HCT116 (cell line): Measurements from ENCODE around the gene NDUFS5. TPM values are rescaled to one million over a fixed set of nuclear protein-coding genes. Genes with fewer than 3 reads are reported as not detected.

Source experiments
- ATAC-seq: fragments of 200-7000 bp; cut with Tn5 transposase; 2 replicates; pipeline ENCODE4 v1.9.1; 2020; ENCODE audit warnings: mild to moderate bottlenecking, moderate library complexity
- BruUV-seq: library from RNA; stranded (reverse); fragments of 400-500 nt; replicated peaks from 2 replicates; lab custom pipeline; 2021; lab: Mats Ljungman, UMichigan
- CTCF ChIA-PET: fragments of 300-600 bp; sonication (Branson Sonifier 250); formaldehyde crosslinking; loops from one replicate; lab custom pipeline; 2021; ENCODE audit warnings: antibody characterized with exemption; lab: Charles Lee
- POLR2A ChIA-PET: fragments of 300-600, 350-600 bp; sonication (Branson Sonifier 250); formaldehyde crosslinking; loops from one replicate; lab custom pipeline; 2021; ENCODE audit warnings: antibody characterized with exemption; lab: Charles Lee
- RAD21 ChIA-PET, 2 experiments: fragments of 300-600 bp; sonication (Branson Sonifier 250); formaldehyde crosslinking; loops; one replicate each; lab custom pipeline; 2023; ENCODE audit warnings: low total read pairs in 2 of 2; ENCODE audit not compliant: uncharacterized antibody in 2 of 2, unreplicated experiment in 2 of 2, low non-redundant PET in 1 of 2; lab: Charles Lee
- DNase-seq: peaks from one replicate; pipeline ENCODE4 v3.0.0-alpha.2; 2010; ENCODE audit warnings: low read depth, low spot score
- H2AFZ ChIP-seq: fragments of 200-600 bp; shearing (Covaris generic), sonication (generic); 2 replicates; pipeline ENCODE4 v1.6.1; 2017; ENCODE audit warnings: low read depth, mixed run types, mixed read lengths, antibody characterized with exemption, low read length; ENCODE audit not compliant: poor library complexity, severe bottlenecking
- H3K27ac ChIP-seq: 2 replicates; pipeline ENCODE4 v1.5.1; 2012; ENCODE audit warnings: low read depth, low read length
- H3K27me3 ChIP-seq: fragments of 200-600 bp; sonication (generic); 2 replicates; pipeline ENCODE4 v1.6.1; 2016; ENCODE audit warnings: mixed run types, low read length, mixed read lengths; ENCODE audit not compliant: insufficient read depth
- H3K36me3 ChIP-seq, 2 experiments: fragments of 200-500 bp in 1 of 2; fragments of 200-600 bp in 1 of 2; sonication (Bioruptor generic) in 1 of 2; sonication (generic) in 1 of 2; 2 replicates each; pipeline versions ENCODE4 v1.5.1 to v1.6.1; 2014 to 2016; ENCODE audit warnings: low read length in 2 of 2, inconsistent platforms in 1 of 2, mixed read lengths in 1 of 2, mixed run types in 1 of 2; ENCODE audit not compliant: insufficient read depth in 2 of 2, control insufficient read depth in 1 of 2
- H3K4me1 ChIP-seq, 2 experiments: fragments of 200-600 bp in 1 of 2; sonication (generic) in 1 of 2; 2 replicates each; pipeline versions ENCODE4 v1.5.1 to v1.6.1; 2012 to 2017; ENCODE audit warnings: low read length in 2 of 2, inconsistent platforms in 1 of 2, mild to moderate bottlenecking in 1 of 2, mixed read lengths in 1 of 2, mixed run types in 1 of 2, moderate library complexity in 1 of 2; ENCODE audit not compliant: insufficient read depth in 2 of 2, control insufficient read depth in 1 of 2
- H3K4me2 ChIP-seq: fragments of 200-600 bp; sonication (generic); 2 replicates; pipeline ENCODE4 v1.6.1; 2017; ENCODE audit warnings: mixed run types, low read length, mixed read lengths
- H3K4me3 ChIP-seq, 2 experiments: fragments of 200-600 bp in 1 of 2; sonication (generic) in 1 of 2; replicated peaks in 1 of 2; 2 replicates each; pipeline ENCODE4 v1.5.1; 2011 to 2016; ENCODE audit warnings: low read length in 2 of 2, control low read depth in 1 of 2, low read depth in 1 of 2, mild to moderate bottlenecking in 1 of 2, mixed read lengths in 1 of 2, mixed run types in 1 of 2
- H3K79me2 ChIP-seq: fragments of 200-600 bp; sonication (generic); 2 replicates; pipeline ENCODE4 v1.6.1; 2017; ENCODE audit warnings: mild to moderate bottlenecking, mixed run types, low read length, moderate library complexity, mixed read lengths; ENCODE audit not compliant: insufficient read depth
- H3K9ac ChIP-seq: fragments of 200-600 bp; sonication (generic); 2 replicates; pipeline ENCODE4 v1.6.1; 2016; ENCODE audit warnings: low read length, mixed read lengths
- H3K9me2 ChIP-seq: fragments of 200-600 bp; sonication (generic), shearing (Covaris generic); 2 replicates; pipeline ENCODE4 v1.6.1; 2017; ENCODE audit warnings: mixed run types, mild to moderate bottlenecking, moderate library complexity; ENCODE audit not compliant: insufficient read depth
- H3K9me3 ChIP-seq, 2 experiments: fragments of 200-500 bp in 1 of 2; fragments of 200-600 bp in 1 of 2; sonication (Bioruptor generic) in 1 of 2; sonication (generic) in 1 of 2; 2 replicates each; pipeline ENCODE4 v1.6.1; 2014 to 2017; ENCODE audit warnings: low read length in 2 of 2, mixed read lengths in 2 of 2, inconsistent platforms in 1 of 2, low read depth in 1 of 2, mild to moderate bottlenecking in 1 of 2, mixed run types in 1 of 2, moderate library complexity in 1 of 2; ENCODE audit not compliant: control insufficient read depth in 1 of 2, insufficient read depth in 1 of 2
- H4K20me1 ChIP-seq: fragments of 200-600 bp; sonication (generic), shearing (Covaris generic); 2 replicates; pipeline ENCODE4 v1.6.1; 2017; ENCODE audit warnings: mixed run types, mild to moderate bottlenecking, moderate library complexity; ENCODE audit not compliant: insufficient read depth
- ATF3 ChIP-seq: IDR thresholded peaks from 2 replicates; pipeline ENCODE4 v1.6.1; 2012
- CBX3 ChIP-seq: IDR thresholded peaks from 2 replicates; pipeline ENCODE4 v1.6.1; 2012; ENCODE audit warnings: low read depth
- CEBPB ChIP-seq: IDR thresholded peaks from 2 replicates; pipeline ENCODE4 v1.6.1; 2012; ENCODE audit warnings: low read depth
- CTCF ChIP-seq, 3 experiments: fragments of 200-600 bp in 1 of 3; sonication (generic) in 1 of 3; IDR thresholded peaks in 2 of 3; conservative IDR thresholded peaks in 1 of 3; 2 replicates each; pipeline ENCODE4 v1.5.1; 2012 to 2017; ENCODE audit warnings: low read depth in 2 of 3, low read length in 2 of 3, antibody characterized with exemption in 1 of 3, borderline replicate concordance in 1 of 3, control low read depth in 1 of 3, mild to moderate bottlenecking in 1 of 3, mixed read lengths in 1 of 3, mixed run types in 1 of 3, moderate library complexity in 1 of 3; ENCODE audit not compliant: insufficient read depth in 1 of 3
- EGR1 ChIP-seq: IDR thresholded peaks from 2 replicates; pipeline ENCODE4 v1.6.1; 2012; ENCODE audit warnings: low read depth
- ELF1 ChIP-seq: IDR thresholded peaks from 2 replicates; pipeline ENCODE4 v1.6.1; 2012; ENCODE audit warnings: low read depth, borderline replicate concordance
- FOSL1 ChIP-seq: IDR thresholded peaks from 2 replicates; pipeline ENCODE4 v1.6.1; 2012; ENCODE audit warnings: low read depth
- JUND ChIP-seq: IDR thresholded peaks from 2 replicates; pipeline ENCODE4 v1.6.1; 2012
- MAX ChIP-seq: IDR thresholded peaks from 2 replicates; pipeline ENCODE4 v1.6.1; 2012
- POLR2A ChIP-seq: IDR thresholded peaks from 2 replicates; pipeline ENCODE4 v1.7.0; 2011; ENCODE audit warnings: borderline replicate concordance; ENCODE audit not compliant: insufficient read depth, insufficient read length; ENCODE audit errors: extremely low read depth
- POLR2AphosphoS5 ChIP-seq: IDR thresholded peaks from 2 replicates; pipeline ENCODE4 v1.6.1; 2011; ENCODE audit warnings: mild to moderate bottlenecking, low read depth, low read length, moderate library complexity
- RAD21 ChIP-seq: IDR thresholded peaks from 2 replicates; pipeline ENCODE4 v1.6.1; 2012; ENCODE audit warnings: low read depth, mild to moderate bottlenecking
- REST ChIP-seq: IDR thresholded peaks from 2 replicates; pipeline ENCODE4 v1.6.1; 2012; ENCODE audit warnings: low read depth
- SIN3A ChIP-seq: IDR thresholded peaks from 2 replicates; pipeline ENCODE4 v1.6.1; 2012; ENCODE audit warnings: low read depth
- SP1 ChIP-seq: IDR thresholded peaks from 2 replicates; pipeline ENCODE4 v1.6.1; 2012; ENCODE audit warnings: low read depth
- SRF ChIP-seq: IDR thresholded peaks from 2 replicates; pipeline ENCODE4 v1.6.1; 2012; ENCODE audit warnings: low read depth
- TCF7L2 ChIP-seq: IDR thresholded peaks from 2 replicates; pipeline ENCODE4 v1.7.0; 2011; ENCODE audit warnings: borderline replicate concordance, inconsistent platforms; ENCODE audit not compliant: insufficient read depth, insufficient read length; ENCODE audit errors: extremely low read depth
- ZNF274 ChIP-seq: fragments of 200-500 bp; sonication (Bioruptor generic); IDR thresholded peaks from 2 replicates; pipeline ENCODE4 v1.6.1; 2014; ENCODE audit warnings: mild to moderate bottlenecking, low read depth, low read length, inconsistent platforms
- intact Hi-C: fragments of 100-400 bp; cut with micrococcal nuclease; formaldehyde crosslinking; loops from 2 replicates; pipeline ENCODE4 v1.10.0; 2022
- total RNA-seq: library from RNA; stranded (reverse); gene quantifications from one replicate; pipeline ENCODE4 v1.2.1, GENCODE V29; 2021; ENCODE audit not compliant: unreplicated experiment

Gene NDUFS5
- total RNA-seq, 1 experiment from 2014 or later = 263 TPM

GRCh38 chr1:39063775-39064174, 37.6 kb downstream of the NDUFS5 start:
- H3K79me2 ChIP-seq = no peaks in the 10 kb centered on the region
- H4K20me1 ChIP-seq = no peaks in the 10 kb centered on the region
- RAD21 ChIA-PET = no interaction called here
- peaks cover 0 to 2% of the 10 kb centered on the region in 2 experiments; a peak in 1 of 4 replicates for H3K4me1 ChIP-seq
- no peak overlapping the region for H2AFZ ChIP-seq
- no TSS peak for BruUV-seq
- no peaks in the 10 kb centered on the region for H3K36me3 ChIP-seq
- no peak overlapping the region for H3K9ac ChIP-seq
- H3K27me3 ChIP-seq = no peaks in the 10 kb centered on the region
- no peak overlapping the region for H3K4me2 ChIP-seq
- TF ChIP-seq SIN3A (no peak), CBX3 (no peak), FOSL1 (no peak)
- ATAC-seq (no peak), DNase-seq (no peak)
- no peaks in the 10 kb centered on the region for H3K9me2 ChIP-seq
- intact Hi-C loops = no loop called here
- no peak overlapping the region for H3K4me3 ChIP-seq
- H3K9me3 ChIP-seq = no peaks in the 10 kb centered on the region
- CTCF ChIA-PET = no interaction called here
- POLR2A ChIA-PET = no interaction called here
- no peak overlapping the region for H3K27ac ChIP-seq

GRCh38 chr1:39065542-39065941, 39.4 kb downstream of the NDUFS5 start:
- POLR2A ChIA-PET = no interaction called here
- no peak for DNase-seq
- CTCF ChIA-PET = interaction anchor here (1.2 kb wide), 1 partner anchor 9 kb away, joined by 3 read pairs; no protein-coding TSS in a partner anchor
- Histone ChIP-seq H3K27ac (no peak overlapping the region), H3K4me3 (no peak overlapping the region), H3K4me2 (no peak overlapping the region), H3K36me3 (no peaks in the 10 kb centered on the region), H3K9me2 (no peaks in the 10 kb centered on the region), H3K4me1 (no peaks in the 10 kb centered on the region; a peak in 1 of 4 replicates), H4K20me1 (no peaks in the 10 kb centered on the region), H2AFZ (no peak overlapping the region), H3K9me3 (no peaks in the 10 kb centered on the region), H3K27me3 (no peaks in the 10 kb centered on the region), H3K79me2 (no peaks in the 10 kb centered on the region), H3K9ac (no peak overlapping the region)
- intact Hi-C loops = no loop called here
- ATAC-seq = no peak
- RAD21 ChIA-PET = no interaction called here
- no TSS peak for BruUV-seq
- TF ChIP-seq RAD21 (no peak), SIN3A (no peak), ELF1 (no peak), TCF7L2 (no peak), CTCF (IDR thresholded peaks at IDR 0.05 in 2 of 3, conservative IDR thresholded peaks at IDR 0.05 in 1 of 3; ENCODE audit: borderline replicate concordance in 1 of 3, insufficient read depth in 1 of 3, low read depth in 2 of 3, low read length in 2 of 3) (no peak), POLR2AphosphoS5 (no peak), MAX (no peak), EGR1 (no peak), JUND (no peak), ATF3 (no peak), SRF (no peak), POLR2A (no peak), CEBPB (no peak), REST (no peak), ZNF274 (no peak), SP1 (no peak)
